NT2/D1 (cell line): ENCODE results near the gene TMEM247.

Source experiments
- SUZ12 ChIP-seq: IDR thresholded peaks from 2 replicates; pipeline ENCODE4 v1.6.1; 2011; ENCODE audit not compliant: insufficient read length, insufficient read depth; ENCODE audit errors: extremely low read depth
- YY1 ChIP-seq: IDR thresholded peaks from 2 replicates; pipeline ENCODE4 v1.6.1; 2011; ENCODE audit not compliant: insufficient read length, insufficient read depth
- ZNF274 ChIP-seq: IDR thresholded peaks from 2 replicates; pipeline ENCODE4 v1.6.1; 2011; ENCODE audit warnings: mild to moderate bottlenecking, low read depth, low read length

DNA sequence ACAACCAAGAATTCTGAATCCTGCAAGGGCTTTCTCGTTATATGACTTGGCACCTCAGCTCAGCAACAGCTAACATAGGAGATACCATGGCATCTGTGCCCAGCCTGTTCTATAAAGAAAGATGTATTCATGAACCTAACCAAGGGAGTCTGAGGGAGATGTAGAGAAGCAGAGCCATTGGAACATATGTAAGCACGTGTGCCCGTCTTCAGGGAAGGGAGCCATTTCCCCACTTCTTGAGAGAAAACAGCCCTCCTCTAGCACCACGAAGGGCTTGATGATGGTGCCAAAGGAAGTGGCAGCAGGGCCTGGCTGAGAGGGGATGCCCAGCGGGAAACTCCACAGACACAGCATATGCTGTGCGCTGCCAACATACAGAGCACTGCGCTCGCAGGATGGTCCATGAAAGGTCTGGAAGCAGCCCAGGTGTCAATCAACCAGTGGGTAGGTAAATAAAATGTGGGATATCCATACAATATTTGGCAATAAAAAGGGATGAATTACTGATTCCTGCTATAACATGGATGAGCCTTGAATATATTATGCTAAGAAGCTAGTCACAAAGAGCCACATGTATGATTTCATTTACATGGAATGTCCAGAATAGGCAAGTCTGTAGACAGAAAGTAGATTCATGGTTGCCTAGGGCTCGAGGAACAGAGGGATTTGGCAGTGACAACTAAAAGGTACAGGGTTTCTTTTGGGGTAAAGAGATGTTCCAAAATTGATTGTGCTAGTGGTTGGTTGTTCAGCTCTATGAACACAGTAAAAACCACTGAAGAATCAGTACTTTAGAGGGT lies 16.1 kb downstream of the TMEM247 start:
- no peak for TF ChIP-seq YY1
- no peak for TF ChIP-seq ZNF274
- TF ChIP-seq SUZ12, result no peak
